Stimulated activated CD4-positive, alpha-beta T cell treated with anti-CD3 and anti-CD28 coated beads, Interleukin-12 subunit alpha, Interleukin-12 subunit beta, amount 100 ng/mL, for 48 hours (primary cell): ENCODE results near the gene OMG.
"Not testable (repeated sequence)": the region's sequence is repeated elsewhere in the genome, so short reads cannot be mapped to it uniquely, and the experiment has no call there.

Experiments
- DNase-seq, 3 donors: peaks; one replicate each; pipeline ENCODE4 v3.0.0-alpha.2; 2020; ENCODE audit warnings: low read depth in 2 of 3, low spot score in 1 of 3

Gene OMG, protein sequence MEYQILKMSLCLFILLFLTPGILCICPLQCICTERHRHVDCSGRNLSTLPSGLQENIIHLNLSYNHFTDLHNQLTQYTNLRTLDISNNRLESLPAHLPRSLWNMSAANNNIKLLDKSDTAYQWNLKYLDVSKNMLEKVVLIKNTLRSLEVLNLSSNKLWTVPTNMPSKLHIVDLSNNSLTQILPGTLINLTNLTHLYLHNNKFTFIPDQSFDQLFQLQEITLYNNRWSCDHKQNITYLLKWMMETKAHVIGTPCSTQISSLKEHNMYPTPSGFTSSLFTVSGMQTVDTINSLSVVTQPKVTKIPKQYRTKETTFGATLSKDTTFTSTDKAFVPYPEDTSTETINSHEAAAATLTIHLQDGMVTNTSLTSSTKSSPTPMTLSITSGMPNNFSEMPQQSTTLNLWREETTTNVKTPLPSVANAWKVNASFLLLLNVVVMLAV

DNA sequence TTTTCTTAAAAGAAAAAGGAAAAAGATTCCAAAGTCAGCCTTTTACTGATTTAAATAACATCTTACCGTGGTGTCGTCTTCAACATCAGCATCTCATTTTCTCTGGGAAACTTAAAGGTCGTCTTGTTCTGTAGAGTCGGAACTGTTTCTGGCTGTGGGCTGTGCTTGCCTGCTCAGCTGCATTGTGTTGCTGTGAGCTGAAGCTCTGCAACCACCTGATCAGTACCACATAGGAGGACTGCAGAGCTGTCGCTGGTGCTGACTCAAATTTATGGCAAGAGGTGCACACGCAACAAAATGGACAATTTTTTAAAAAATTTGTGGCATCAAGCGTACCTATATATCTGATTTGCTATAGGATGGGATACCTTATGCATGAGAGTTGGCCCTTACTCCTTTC lies at the start of gene OMG:
TSS of gene OMG (minus strand) at position 150 of the 400 bp plus-strand sequence. CDS start 908 bp downstream, outside the sequence.
- no peak for DNase-seq

DNA sequence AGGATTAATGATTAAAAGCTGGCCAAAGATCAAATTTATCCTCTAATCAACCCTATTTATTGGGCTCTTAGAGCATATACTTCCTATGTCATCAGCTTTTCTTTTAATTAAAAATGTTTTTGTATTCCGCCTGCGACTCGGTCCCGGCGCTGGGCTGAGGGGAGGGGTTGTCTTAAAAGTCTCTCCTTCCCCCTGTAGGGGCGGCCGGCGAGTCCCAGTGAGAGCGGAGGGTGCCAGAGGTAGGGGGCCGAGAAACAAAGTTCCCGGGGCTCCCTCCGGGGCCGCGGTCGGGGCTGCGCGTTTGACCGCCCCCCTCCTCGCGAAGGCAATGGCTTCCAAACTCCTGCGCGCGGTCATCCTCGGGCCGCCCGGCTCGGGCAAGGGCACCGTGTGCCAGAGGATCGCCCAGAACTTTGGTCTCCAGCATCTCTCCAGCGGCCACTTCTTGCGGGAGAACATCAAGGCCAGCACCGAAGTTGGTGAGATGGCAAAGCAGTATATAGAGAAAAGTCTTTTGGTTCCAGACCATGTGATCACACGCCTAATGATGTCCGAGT lies 48.2 kb upstream of the OMG start:
- not testable (repeated sequence) for DNase-seq

DNA sequence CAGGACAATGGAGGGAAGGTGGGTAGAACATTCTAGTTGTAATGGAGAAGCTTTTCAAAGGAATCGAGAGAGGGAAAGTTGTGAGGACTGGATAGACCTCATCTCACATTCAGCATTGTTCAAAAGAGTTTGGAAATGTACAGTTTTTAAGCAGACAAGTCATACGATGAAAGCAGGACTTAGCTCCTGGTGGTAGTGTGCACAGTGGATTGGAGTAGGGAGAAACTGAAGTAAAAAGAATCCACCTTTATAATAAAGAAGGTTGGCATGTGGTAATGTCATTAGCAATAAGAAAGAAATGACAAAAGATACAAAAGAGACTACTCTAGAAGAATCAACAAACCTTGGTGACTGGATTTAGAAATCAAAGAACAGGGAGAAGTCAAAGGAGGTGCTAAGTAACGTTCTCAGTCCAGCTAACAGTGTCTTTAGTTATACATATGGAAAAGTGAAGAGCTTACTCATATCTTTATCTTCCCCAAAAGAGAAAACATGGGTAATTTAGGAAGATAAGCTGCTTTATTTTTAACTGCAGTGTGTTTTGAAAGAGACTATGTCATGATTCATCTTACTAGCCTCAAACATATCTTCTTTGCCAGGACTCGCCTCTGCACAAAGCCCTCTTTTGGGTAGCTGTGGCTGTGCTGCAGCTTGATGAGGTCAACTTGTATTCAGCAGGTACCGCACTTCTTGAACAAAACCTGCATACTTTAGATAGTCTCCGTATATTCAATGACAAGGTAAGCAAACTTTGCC lies 43.0 kb upstream of the OMG start:
- DNase-seq: no peak

DNA sequence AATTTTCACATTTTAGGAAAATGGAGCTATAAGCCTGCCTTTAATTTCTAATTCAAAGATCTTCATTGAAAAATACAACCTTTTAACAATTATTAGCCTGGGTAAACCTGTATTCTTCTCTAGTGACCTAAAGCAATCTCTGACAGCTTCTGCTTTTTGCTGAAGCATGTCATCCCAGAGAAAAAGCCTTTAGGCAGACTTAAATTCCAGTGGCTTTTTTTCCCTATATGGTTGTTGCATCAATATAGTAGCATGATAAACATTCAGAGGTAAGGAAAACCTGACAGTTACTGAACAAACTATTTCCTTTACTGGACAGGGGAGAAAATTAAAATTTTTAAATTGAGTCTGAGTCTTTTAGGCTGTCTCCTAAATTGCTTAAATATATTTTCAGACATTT lies 32.2 kb upstream of the OMG start:
- no peak for DNase-seq

DNA sequence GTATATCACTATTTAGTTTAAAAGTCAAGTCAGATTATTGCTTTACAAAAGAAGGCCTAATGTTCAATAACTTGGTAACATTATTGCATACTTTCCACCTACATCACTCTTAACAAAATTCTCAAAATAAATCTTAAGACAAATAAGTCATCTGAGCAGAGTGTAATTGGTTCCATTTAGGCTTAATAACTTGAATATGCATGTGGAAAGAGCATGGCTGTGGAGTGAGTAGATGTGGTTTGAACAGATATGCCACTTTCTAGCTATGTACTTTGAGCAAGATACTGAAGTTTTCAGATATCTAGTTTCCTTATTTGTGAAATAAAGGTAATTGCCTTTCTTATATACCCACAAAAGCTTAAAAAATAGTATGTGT lies 31.1 kb upstream of the OMG start:
- no peak for DNase-seq

DNA sequence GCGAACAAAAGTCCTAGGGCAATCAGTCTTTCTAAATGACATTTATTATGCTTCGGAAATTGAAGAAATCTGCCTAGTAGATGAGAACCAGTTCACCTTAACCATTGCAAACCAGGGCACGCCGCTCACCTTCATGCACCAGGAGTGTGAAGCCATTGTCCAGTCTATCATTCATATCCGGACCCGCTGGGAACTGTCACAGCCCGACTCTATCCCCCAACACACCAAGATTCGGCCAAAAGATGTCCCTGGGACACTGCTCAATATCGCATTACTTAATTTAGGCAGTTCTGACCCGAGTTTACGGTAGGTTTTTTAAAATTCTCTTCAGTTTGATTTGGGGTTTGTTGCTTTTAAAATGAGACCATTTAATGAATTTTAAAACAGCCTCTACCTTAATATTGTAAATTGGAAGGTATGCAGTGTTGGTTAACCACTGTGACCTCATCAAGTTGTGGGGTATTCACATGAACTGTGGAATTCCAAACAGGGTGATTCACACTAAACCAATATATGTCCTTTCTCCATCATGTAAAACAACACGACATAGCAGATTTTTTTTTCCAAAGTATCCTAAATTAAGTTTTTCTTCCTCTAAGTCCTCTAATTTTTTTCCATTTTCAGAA lies 30.6 kb upstream of the OMG start:
- no peak for DNase-seq

DNA sequence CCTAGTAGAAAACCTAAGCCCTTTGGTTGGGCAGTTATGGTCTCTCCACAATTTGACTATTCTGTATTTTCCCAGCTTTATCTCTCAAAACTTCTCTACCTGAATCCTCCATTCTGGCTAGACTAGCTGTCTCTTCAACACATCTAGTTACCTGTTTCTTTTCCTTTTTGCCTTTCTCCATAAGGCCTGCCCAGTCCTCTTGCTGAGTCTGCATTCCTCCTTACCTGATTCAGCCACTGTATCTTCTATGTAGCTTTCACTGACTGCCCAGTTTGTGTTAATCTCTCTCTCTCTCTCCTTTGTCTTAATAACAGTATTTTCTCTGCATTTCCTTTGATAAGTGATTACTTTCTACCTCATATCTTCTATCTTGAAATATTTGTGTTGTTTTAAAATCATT lies 26.5 kb upstream of the OMG start:
- no peak for DNase-seq

DNA sequence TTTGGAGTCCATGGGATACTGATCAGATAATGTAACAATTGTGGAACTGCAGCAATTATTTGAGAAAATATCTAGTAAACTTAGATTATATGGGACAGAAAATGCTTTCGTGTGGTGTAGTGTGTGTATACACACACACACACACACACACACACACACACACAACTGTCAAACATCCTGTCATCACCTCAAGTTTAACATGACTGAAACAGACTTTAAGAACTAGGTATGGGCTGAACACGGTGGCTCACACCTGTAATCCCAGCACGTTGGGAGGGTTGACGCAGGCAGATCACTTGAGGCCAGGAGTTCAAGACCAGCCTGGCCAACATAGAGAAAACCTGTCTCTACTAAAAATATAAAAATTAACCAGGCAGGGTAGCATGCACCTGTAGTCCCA lies 24.9 kb upstream of the OMG start:
- DNase-seq: no peak

DNA sequence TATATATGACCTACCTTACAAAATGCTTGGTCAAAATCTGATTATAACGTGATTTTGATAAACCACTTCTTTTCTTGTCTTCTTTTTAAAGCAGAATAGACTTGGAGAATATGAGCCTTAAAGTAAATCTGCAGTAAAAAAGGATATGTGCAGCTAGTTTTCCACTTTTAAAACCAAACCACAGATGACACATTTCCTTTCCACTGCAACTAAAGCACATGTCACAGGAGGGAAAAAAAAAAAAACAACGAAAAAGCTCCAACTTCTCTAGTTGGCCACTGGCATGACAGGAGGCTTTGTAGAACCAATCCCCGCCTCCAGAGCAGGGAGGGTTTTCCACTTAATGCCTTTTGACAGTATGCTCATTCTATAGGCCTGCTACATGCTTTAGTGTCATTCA lies 24.4 kb upstream of the OMG start, which contains the start of gene EVI2A:
TSS of gene EVI2A (minus strand) at position 142 of the 400 bp plus-strand sequence. CDS start 2,609 bp downstream, outside the sequence.
- peak; percentile 58 to 68 (median 67) for DNase-seq

DNA sequence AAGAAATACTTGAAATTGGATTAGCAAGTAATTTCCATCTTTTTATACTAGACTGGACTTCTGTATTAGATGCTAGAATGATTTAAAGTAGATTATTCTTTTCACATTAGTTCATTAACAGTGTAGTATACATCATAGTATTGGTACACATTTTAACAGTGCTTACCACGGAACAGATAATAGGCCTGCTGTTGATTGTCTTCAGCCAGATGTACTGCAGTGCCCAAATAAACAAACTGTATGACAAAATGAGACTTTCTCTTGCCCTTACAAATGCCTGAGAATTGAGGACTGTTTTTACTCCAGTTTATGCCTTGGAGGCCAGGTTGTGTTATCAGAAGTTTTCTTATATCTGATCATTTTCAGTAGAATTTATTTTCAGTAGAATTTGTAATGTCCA lies 23.8 kb upstream of the OMG start:
- DNase-seq: no peak

DNA sequence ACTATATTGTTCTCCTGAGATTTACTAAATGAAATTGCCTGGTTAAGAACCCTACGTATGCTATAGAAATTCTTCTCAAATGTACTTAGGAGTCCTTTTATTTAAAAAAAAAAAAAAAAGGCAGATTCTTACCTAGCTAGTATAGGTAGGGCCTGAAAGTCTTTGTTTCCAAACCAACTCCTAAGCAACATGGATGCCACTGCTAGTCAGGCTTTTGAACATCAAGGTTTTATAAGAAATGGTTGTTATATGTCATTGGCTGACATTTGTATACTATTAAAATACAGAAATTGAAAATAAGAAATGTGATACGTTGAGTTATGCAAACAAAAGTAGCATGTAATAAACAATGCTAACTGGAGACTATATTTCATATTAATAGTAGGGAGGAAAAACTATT lies 23.2 kb upstream of the OMG start:
- DNase-seq: no peak

DNA sequence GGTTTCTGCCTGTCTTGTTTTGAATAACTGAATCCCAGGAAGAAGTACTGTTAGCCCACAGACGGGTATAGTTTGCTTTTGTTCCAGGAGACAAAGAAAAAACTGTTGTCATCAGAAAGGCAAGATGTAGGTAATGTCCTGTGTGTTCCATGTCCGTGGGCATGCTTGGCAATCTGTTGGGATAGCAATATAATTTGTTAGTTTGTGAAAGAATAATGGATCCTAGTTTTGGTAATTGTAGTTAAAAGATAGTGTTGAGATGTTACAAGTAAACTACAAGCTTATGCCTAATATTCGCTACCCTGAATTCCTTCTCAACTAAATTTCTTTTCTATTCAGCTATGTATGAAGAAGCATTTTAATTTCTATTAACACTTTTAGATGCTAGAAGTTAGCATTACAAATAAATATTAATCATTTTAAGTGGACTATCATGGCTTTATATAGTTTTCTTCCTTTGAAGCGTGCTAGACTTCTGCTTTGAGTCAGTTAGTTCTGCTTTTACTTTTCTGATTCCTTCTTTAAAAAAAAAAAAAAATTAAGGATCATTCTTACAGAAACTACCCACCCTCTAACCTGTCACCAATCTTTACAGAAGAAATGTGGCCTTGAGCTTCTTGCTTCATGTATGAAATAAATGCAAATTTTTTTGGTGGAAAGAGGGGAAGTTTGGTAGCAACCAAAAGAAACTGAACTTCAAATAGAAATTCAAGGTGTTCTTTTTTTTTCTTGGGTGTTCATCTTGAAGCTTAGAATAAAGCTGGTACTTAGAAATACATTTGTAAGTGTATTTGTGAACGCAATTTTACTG lies 22.0 kb upstream of the OMG start:
- no peak for DNase-seq

DNA sequence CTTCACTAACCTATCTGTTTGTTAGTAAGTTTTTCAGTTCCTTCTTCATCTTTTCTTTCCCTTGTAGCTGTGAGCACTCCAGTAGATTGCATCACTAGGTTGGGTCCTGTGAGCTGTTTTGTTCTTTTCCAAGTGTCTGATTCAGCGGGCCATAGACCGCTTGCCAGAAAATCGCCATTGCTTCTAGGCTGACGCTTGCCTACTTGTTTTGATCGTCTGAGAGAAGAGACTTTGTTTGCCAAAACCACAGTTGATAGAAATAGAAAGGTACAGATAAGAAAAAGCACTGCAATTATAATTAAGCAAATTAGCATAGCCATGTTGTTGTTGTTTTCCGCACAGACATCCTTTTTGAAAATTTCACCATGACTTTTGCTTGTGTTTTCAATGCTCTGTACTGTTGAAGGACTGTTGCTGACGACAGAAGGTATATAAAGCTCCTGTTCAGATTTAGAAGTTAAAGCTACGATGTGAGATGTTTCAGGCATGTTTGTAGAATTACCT lies 21.3 kb upstream of the OMG start:
- peak; percentile 41 to 52 (median 48) for DNase-seq

DNA sequence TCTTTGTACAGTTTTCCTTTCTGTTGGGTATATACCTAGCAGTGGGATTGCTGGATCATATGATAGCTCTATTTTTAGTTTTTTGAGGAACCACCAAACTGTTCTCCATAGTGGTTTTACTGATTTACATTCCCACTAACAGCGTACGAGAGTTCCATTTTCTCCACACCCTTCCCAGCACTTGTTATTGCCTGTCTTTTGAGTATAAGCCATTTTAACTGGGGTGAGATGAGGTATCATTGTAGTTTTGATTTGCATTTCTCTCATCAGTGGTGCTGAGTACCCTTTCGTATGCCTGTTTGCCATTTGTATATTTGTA lies 17.7 kb upstream of the OMG start:
- DNase-seq: no peak

DNA sequence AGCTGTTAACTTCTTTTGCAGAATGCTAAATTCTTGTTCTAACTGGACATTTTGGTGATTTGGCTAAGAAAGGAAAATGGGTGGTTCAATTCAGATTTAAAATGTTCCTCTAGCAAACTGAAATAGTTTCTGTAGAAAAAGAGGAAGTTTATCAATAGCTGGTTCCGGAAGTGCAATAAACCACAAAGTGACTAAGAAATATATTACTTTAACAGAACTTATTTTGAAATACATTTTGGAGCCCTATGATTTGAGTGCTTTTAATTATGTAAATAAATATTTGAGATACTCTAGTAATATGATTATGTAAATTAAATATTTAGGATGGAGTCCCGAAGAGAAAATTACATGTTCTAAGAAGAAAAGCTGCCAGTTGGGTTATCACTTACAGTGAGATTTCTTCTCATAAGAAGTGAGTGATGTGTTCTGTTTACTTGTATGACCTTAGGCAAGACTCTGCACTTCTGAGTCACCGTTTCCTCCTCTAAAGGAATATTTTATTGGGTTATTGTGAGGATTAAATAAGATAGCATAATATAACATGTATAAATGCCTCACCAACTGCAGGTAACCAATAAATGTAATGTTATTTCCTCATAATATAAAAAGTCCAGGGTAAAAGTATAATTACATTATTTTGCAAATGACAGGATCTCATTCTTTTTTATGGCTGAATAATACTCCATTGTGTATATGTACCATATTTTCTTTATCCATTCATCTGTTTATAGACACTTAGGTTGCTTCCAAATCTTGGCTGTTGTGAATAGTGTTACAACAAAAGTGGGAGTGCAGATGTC lies 17.1 kb upstream of the OMG start, which contains the start of gene EVI2B:
TSS of gene EVI2B (minus strand) at position 73 of the 800 bp plus-strand sequence. CDS start 8,445 bp downstream, outside the sequence.
- no peak for DNase-seq

DNA sequence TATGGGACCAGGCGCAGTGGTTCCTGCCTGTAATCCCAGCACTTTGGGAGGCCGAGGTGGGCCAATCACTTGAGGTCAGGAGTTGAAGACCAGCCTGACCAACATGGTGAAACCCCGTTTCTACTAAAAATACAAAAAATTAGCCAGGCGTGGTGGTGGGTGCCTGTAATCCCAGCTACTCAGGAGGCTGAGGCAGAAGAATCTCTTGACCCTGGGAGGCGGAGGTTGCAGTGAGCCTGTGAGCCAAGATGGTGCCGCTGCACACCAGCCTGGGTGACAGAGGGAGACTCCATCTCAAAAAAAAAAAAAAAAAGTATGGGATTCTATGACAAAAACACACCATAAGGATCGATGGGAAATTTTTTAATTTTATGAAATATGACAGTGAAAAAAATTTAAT lies 15.2 kb upstream of the OMG start:
- DNase-seq: not testable (repeated sequence)

DNA sequence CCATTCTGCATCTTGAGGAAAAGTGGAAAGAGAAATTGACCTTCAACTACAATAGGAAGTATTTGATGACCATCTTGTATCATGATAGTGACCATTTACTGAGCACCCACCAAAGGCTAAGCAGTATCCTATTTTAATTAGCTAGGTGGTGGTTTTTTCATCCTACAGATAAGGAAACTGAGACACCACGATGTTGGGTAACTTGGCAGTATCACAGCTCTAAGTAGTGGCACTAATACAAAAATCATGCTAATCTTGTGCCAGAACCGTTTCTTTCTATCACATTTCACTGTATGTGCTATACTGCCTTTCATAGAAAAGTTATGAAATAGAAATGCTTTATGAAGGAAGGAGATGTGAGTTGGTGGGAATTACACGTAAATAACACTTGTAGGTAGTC lies 14.5 kb upstream of the OMG start:
- no peak for DNase-seq

DNA sequence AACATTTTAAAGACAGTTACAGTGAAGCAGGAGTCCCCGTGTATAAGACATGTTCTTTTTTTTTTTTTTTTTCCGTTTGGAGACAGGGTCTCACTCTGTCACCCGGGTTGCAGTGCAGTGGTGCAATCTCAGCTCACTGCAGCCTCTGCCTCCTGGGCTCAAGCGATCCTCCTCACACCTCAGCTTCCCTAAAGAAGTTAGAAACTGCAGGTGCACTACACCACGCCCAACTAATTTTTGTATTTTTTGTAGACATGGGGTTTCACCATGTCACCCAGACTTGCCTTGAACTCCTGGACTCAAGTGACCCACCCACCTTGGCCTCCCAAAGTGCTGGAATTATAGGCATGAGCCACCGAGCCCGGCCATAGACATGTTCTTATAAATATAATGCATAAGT lies 13.8 kb upstream of the OMG start:
- DNase-seq: no peak

DNA sequence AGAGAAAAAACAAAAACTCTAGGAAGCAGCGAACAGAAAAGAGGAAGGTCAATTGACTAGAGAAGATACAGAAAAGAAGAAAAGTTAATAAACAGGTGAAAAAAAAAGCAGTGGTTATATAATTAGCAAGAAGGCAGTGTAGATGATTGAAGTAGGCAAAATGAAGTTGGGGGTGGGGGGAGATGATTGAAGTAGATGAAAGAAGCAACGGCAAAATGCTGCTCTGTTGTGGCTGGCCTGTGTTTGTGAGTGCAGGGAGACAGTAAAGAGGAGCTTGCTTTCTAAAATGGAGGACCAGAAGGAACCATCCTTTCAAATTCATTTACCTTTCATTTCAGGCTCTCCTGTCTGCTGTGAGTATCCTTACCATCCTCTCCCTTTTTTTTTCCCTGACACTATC lies 13.2 kb upstream of the OMG start:
- DNase-seq: no peak

DNA sequence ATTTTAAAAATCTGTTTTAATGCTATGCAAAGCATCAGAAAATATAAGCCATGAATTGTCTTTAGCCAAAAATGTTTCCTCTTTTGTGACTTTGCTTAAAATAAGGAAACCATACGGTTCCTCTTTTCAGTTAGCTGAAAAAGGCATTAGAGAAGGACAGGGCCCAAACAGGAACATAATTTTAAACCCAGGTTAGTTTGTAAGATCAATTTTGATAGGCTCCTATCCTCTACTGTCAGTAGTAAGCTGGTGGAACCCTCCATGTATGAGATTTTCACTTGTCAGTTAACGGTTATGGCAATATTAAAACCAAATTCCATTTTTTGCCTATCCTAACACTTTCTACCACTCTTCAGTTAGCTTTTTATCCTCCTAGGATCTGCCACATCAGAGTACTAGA lies 12.5 kb upstream of the OMG start:
- no peak for DNase-seq
